ENCODE measurements around the gene TOGARAM1.

DNA sequence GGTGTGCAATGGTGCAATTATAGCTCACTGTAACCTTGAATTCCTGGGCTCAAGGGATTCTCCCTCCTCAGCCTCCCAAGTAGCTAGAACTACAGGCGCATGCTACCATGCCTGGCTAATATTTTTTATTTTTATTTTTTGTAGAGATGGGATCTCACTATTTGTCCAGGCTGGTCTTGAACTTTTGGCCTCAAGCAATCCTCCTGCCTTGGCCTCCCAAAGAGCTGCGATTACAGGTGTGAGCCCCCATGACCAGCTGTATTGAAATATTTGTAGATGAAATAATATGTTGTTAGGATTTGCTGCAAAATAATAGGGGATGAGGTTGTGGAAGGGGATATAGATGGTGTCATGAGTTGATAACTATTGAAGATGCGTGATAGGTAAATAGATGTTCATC, 5.1 kb upstream of the TOGARAM1 start:
- TF ChIP-seq ZNF274 (IDR thresholded peaks at IDR 0.05; ENCODE audit: low read depth, low read length) (no peak), SUZ12 (IDR thresholded peaks at IDR 0.05; ENCODE audit: extremely low read depth, insufficient read depth, insufficient read length) (no peak), YY1 (IDR thresholded peaks at IDR 0.05; ENCODE audit: insufficient read depth, insufficient read length) (no peak)
